VCaP (cell line): ENCODE measurements around the gene GPX4.

Experiments used
- H3K27ac ChIP-seq: fragments of 450-650 bp; 2 replicates; pipeline ENCODE4 v1.5.1; 2017
- TF ChIP-seq, protein P1 (sequence below): fragments of 450-650 bp; conservative IDR thresholded peaks from 2 replicates; pipeline ENCODE4 v1.5.1; 2017; ENCODE audit warnings: mild to moderate bottlenecking, moderate library complexity

The GPX4 gene

DNA sequence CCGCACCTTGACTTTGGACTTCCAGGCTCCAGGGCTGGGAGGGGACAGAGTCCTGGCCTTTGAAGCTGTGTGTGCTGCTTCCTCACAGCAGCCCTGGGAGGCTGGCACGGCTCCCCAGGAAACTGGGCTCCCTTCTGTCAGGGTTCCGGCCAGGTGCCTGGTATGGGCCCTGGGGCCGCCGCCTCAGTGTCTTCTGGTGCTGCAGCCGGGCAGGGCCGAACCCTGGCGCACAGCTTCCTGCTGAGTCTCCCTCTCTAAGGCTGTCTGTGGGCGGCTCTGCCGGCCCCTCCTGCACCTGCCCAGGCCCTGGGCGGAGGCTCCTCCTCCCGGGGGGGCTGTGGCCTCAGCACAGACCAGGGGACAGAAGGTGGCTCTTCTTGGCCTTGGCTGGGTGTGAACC is 32.4 kb downstream of the GPX4 start:
- TF ChIP-seq, protein P1, sequence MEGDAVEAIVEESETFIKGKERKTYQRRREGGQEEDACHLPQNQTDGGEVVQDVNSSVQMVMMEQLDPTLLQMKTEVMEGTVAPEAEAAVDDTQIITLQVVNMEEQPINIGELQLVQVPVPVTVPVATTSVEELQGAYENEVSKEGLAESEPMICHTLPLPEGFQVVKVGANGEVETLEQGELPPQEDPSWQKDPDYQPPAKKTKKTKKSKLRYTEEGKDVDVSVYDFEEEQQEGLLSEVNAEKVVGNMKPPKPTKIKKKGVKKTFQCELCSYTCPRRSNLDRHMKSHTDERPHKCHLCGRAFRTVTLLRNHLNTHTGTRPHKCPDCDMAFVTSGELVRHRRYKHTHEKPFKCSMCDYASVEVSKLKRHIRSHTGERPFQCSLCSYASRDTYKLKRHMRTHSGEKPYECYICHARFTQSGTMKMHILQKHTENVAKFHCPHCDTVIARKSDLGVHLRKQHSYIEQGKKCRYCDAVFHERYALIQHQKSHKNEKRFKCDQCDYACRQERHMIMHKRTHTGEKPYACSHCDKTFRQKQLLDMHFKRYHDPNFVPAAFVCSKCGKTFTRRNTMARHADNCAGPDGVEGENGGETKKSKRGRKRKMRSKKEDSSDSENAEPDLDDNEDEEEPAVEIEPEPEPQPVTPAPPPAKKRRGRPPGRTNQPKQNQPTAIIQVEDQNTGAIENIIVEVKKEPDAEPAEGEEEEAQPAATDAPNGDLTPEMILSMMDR, result no peak
- no peak overlapping the region for H3K27ac ChIP-seq

GRCh38 chr19:1136621-1137317 is 33.0 kb downstream of the GPX4 start:
- H3K27ac ChIP-seq, result no peak overlapping the region
- TF ChIP-seq, protein P1, result no peak

DNA sequence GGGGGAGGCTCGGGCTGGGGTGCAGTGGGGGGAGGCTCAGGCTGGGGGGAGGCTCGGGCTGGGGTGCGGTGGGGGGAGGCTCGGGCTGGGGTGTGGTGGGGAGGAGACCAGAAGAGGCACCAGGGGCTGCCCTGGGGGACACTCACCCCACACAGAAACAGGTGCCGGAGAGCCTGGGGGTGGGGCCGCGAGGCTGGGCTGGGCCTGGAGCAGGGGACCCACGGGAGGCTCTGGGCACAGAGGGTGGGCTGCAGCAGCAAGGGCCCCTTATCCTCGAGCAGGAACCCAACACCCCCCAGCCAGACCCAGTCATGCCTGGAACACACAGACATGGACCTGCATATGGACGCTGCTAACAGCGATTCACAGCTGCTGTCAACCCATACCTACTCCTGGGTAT is 34.3 kb downstream of the GPX4 start:
- TF ChIP-seq, protein P1, result no peak
- no peak overlapping the region for H3K27ac ChIP-seq

DNA sequence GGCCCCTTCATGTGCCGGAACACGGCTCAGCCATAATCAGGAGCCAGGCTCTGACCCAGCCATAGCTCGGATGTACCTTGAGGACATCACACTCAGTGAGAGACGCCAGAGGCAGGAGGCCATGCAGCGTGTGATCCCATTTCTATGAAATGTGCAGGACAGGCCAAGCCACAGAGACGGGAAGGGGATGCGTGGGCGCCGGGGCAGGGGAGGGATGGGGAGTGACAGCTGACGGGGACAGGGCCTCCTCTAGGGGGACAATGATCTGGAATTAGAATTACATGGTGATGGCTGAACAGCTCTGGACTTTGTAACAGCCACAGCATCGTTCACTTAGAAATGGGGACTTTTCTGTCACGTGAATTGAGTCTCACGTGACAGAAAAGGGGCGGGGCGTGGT is 35.3 kb downstream of the GPX4 start:
- TF ChIP-seq, protein P1, result no peak
- H3K27ac ChIP-seq, result no peak overlapping the region

- no peak overlapping the region for H3K27ac ChIP-seq
- TF ChIP-seq, protein P1, result no peak
Observed at GRCh38 chr19:1140272-1141027, 36.7 kb downstream of the GPX4 start.

- TF ChIP-seq, protein P1, result no peak
Observed at GRCh38 chr19:1141944-1142343, 38.1 kb downstream of the GPX4 start.

GRCh38 chr19:1143828-1144399 is 40.1 kb downstream of the GPX4 start:
- TF ChIP-seq, protein P1, result no peak

More at GRCh38 chr19:1141944-1142343, 38.1 kb downstream of the GPX4 start:
- no peak overlapping the region for H3K27ac ChIP-seq

More at GRCh38 chr19:1143828-1144399, 40.1 kb downstream of the GPX4 start:
- no peak overlapping the region for H3K27ac ChIP-seq
